HG03520 (cell line): ENCODE measurements around the gene MIOX.
"Not testable (repeated sequence)": the region's sequence is repeated elsewhere in the genome, so short reads cannot be mapped to it uniquely, and the experiment has no call there.

Source experiments
- ATAC-seq: cut with Tn5 transposase; IDR thresholded peaks from one replicate; pipeline ENCODE4 v1.9.1; 2021; ENCODE audit warnings: mild to moderate bottlenecking, moderate library complexity; ENCODE audit not compliant: unreplicated experiment

MIOX gene

DNA sequence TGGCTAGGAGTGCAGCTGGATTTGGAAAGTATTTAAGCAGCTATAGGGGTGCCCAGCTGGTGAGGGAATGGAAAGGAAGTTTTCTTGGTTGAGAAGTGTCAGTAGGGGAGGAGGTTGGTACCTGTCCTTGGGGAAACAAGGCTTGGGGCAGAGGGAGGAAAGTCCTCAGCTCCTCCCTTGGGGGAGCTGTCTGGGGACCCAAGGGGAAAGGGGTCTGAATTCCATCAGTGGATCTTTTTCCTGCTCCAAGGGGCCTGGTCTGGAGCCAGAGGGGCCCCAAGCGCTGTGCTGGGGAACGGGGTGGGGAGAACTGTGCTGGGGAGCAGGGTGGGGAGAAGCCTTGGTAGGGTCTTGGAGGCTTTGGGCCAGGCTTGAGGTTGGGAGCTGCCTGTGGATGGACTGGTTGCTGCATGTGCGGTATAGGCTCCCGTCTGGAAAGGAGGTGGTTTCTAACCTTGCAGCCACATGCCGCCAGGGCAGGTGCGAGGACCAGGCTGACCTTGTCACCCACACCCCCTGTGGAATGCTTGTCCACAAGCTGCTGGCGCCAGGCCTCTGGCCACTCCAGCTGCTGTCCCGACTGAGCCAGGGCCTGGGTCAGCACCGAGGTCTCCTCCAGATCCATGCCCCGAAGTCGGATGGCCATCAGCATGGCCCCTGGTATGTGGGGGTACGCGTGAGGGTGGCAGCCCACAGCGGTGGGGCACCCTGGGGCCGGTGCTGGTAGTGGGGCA, 42.2 kb downstream of the MIOX start:
- ATAC-seq = no peak

DNA sequence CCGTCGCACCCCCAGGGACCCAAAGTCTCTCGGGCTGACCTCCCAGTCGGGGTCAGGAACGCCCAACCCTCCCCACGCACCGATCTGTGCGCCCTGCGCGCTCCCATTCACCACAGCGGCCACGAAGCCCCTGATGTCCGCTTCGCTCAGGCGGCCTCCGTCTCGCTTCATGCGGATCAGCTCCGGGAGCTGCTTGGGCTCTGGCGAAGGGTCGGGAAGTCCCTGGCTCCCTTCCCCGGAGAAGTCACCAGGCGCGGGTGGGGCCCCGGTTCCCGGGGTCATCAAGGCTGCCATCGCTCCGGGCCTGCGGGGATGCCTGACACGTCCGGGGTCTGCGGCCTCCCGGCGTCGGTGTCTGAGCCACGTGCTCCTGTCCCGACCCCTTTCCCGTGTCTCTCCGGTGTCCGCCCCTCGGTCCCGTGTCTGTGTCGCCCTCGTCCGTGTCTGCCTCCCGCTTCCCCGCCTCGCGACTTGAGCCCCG, 42.8 kb downstream of the MIOX start:
- no peak for ATAC-seq

DNA sequence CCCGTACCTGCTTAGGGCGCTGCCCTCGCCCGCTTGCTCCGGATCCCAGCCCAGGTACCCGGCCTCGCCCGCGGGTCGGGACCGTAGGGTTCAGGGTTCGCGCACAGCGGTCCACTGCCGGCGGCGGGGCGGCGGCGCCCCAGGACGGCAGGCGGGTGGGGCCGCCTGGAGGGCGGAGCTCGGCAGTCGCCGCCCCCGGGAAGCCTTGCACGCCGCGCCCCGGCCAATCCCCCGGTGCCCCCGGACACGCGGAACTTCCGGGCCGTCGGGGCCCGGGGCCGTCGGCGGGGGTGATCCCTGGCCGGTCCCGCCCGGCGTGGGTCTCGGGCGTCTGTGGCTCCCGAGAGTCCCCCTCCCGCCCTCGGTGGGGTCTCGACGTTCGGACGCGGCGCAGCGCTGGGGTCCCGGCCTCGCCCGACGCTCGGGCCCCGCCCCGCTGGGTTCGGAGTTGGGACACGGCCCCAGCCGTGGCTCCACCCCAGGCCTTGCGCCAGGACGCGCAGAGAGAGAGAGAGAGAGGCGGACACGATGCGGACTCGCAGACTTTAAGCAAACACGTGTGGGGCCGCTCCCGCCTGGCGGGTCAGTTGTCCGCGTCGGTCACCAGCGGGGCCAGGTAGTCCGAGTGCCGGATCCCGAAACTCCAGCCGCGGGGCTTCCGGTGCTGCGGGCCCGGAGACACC, 43.4 kb downstream of the MIOX start, which contains the start of gene TYMP:
TYMP (minus strand) TSS at position 116 of the 683 bp plus-strand sequence. CDS start 303 bp downstream, outside the sequence.
- ATAC-seq = no peak

DNA sequence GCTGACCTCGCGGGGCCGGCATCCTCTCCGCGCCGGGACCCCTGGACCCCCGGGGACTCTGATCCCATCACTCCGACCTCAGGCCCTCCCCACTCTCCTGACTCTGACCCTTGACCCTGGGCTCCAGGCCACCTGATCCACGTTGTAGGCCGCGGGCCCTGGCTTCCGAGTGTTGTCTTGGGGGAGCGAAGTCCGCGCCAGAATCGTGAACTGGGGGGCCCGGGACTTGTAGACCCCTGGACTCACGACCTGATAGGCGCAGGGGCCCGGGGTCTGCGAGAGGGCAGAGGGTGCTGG, 43.9 kb downstream of the MIOX start:
- ATAC-seq = no peak

DNA sequence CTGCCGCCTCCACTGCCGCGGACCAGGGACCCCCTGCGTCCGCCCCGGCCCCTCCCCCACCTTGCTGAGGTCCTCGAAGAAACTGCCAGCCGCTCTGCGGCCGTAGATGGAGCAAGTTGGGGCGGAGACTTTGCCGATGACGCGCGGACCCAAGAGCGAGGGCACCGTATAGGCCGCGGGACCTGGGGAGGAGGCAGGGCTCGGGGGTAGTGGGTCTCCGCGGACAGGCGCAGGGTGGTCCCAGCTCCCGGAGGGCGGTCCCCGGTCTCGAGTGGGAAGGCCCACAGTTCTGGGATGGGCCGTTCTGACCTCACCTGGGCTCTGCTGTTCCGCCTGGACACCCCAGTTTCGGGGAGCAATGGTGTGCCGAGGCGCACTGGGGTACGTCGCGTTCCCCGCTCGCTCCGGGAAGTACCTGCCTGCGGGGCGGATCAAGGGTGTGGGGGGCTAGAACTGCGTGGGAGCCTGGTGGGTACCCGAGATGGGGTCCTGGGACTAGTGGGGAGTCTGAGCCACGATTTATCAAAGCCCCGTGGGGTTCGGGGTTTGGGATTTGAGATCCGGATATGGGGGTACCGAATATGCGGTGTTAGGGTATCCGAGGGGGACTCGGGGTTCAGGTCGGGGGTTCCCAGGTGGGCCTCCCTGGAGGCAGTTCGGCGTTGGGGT, 44.4 kb downstream of the MIOX start:
- no peak for ATAC-seq

DNA sequence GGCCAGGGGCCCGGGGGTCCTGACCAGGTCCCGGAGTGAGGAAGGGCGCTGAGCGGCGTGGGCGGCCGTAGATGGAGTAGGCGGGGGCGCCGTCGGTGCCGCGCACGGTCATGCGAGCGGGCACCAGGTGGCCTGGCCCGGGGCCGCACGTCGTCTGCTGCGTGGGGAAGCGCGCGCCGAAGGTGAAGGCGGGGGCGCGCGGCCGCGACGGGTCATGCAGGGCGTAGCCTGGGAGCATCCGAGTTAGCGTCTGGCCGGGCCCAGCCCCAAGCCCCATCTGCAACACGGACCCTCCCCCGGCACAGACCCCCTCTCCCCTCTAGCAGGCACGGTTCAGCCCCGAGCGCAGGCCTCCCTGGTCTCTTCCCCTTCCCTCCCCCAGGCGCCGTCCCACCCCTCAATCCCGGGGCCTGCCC, 44.9 kb downstream of the MIOX start:
- no peak for ATAC-seq

DNA sequence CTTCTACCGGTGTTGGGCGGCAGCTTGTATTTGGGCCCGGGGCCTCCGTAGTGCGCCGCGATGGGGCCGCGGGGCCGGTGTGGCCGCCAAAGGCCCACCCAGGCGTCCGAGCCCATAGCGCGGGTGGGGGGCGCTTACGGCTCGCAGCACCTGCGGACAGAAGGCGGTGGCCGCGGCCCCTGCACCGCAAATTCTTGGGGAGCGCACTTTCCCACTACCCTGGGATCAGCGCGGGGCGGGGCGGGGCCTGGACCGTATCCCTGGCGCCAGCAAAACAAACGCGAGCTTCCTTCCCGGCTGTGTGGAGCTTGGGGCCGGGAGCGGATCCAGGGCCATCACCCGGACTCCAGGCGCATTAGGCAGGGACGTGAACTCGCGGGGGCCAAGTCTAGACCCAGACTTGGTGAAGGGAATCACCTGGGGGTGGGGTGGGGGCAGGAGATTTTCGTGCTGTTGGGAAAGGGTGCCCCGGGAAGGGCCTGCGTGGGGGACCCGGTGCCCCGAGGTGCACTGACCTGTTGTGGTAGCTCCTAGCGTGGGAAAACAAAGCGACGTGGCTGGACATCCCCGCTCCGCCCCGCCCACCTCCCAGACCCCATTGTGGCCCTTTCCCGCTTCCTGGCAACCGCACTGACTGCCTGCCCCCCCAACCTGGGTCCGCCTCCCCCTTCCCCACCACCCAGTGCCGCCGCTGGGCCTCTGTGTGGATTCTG, 45.5 kb downstream of the MIOX start:
- no peak for ATAC-seq

DNA sequence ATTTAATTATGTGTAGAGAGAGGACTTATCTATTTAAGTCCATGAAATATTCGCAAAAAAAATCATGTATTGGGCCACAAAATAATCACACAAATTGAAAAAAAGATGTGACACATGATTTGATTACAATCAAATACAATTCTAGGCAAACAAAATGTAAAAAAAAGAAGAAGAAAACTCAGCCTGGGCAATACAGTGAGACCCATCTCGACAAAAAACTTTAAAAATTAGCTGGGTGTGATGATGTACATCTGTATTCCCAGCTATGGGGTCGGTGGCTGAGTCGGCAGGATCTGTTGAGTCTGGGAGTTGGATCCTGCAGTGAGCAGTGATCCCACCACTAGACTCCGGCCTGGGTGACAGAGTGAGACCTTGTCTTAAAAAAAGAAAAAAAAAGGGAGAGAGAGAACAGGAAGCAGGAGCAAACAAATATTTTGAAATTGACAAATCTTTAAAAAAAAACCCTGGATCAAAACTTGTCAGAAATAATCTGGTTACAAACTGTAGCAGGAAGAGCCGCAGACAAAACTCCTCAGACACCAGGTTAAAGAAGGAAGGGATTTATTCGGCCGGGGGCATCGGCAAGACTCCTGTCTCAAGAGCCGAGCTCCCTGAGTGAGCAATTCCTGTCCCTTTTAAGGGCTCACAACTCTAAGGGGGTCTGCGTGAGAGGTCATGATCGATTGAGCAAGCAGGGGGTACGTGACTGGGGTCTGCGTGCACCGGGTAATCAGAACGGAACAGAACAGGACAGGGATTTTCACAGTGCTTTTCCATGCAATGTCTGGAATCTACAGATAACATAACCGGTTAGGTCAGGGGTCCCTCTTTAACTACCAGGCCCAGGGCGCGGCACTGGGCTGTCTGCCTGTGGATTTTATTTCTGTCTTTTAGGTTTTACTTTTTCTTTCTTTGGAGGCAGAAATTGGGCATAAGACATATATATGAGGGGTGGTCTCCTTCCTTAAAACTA, 46.5 kb downstream of the MIOX start:
- no peak for ATAC-seq

DNA sequence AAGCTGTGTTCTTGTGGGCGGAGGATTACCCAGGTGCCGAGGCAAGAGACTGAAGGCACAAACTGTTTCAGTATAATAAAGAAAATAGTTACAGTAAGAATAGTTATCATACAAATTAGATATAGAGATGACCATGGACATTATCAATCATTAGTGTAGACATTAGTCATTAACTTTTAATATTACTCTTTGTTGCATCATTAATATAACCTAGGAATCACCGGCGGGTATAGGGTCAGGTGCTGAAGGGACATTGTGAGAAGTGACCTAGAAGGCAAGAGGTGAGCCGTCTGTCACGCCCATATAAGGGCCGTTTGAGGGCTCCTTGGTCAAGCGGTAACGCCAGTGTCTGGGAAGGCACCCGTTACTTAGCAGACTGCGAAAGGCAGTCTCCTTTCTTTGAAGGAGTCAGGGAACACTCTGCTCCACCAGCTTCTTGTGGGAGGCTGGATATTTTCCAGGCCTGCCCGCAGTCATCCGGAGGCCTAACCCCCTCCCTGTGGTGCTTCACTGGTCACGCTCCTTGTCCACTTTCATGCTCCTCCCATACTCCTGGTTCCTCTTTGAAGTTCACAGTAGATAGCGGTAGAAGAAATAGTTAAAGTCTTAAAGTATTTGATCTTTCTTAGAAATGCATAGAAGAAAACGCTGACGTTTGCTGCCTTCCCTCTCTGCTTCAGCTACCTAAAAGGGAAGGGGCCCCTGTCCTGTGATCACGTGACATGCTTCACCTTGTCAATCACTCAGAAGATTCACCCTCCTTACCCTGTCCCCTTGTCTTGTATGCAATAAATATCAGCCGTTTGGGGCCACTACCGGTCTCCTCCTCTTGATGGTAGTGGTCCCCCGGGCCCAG, 47.4 kb downstream of the MIOX start:
- ATAC-seq = not testable (repeated sequence)

DNA sequence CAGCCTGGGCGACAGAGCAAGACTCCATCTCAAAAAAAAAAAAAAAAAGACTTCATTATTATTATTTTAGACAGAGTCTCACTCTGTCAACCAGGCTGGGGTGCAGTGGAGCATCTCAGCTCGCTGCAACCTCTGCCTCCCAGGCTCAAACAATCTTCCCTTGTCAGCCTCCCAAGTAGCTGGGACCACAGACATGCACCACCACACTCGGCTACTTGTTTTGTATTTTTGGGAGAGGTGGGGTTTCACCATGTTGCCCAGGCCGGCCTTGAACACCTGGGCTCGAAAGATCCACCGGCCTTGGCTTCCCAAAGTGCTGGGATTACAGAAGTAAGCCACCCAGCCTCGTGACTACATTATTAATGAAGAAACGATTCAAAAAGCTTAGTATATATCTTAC, 48.5 kb downstream of the MIOX start:
- ATAC-seq = no peak

DNA sequence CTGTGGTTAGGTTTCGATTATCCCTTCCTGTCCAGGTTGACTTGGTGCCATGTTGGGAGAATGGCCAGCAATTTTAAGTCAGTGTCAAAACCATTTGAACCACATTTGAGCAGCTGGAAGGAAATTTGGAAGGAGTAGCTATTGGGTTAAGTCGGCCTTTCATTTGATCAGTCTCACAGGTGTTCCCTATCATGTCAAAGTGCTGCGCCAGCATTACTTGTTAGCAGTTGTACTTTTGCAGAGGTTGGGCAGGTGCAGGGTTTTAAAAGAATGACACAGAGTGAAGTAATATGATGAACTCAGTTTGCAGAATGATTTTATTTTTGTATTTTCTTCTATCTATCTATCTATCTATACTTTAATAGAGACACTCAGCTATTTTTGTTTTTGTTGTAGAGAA, 49.6 kb downstream of the MIOX start:
- ATAC-seq = no peak

DNA sequence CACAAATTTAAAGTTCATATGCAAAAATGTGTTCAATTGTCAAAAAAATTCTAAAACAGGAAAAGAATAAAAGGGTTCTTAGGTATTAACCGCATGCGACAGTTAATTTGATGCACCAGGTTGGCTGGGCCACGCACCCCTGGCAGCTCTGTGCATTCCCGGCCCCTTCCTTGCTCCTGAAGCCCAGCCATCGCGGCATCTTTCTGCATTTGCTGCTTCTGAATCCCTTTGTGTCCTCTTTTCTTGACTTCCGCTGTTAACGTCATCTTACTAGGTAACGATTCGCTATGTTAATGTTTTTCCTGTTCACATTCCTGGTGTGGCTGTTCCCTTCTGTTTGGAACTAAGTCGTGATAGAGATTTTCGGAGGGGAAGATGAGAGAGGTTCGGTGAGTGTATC, 51.1 kb downstream of the MIOX start:
- ATAC-seq = no peak
